Hematopoietic multipotent progenitor cell treated with erythropoietin and hydrocortisone succinate and interleukin-3 and kit ligand, for 17 days (in vitro differentiated cells): Measurements from ENCODE around the gene COL4A2.
"Not testable (repeated sequence)": the region's sequence is repeated elsewhere in the genome, so short reads cannot be mapped to it uniquely, and the experiment has no call there.

Experiments used
- DNase-seq: peaks from one replicate; pipeline ENCODE4 v3.0.0-alpha.2; 2015; ENCODE audit warnings: low spot score

COL4A2 gene

GRCh38 chr13:110379905-110380341 is 72.8 kb downstream of the COL4A2 start:
- DNase-seq, result no peak

DNA sequence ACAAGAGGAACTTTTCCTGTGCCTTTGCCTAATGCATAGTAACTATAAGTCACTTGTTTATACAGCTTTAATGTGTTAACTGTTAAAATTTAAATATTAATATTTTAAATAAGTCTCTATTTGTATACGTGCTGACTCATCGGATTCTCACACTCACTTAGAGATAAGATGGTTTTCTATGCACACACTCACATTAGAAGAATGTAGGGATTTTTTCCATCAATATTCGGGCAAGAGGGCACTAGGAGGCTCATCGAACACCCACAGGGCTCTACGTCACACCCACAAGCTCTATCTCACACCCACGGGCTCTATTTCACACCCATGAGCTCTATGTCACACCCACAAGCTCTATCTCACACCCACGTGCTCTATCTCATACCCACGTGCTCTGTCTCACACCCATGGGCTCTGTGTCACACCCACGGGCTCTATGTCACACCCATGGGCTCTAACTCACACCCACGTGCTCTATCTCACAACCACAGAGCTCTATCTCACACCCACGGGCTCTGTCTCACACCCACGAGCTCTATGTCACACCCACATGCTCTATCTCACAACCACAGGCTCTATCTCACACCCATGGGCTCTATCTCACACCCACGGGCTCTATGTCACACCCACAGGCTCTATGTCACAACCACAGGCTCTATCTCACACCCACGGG is 73.4 kb downstream of the COL4A2 start:
- DNase-seq, result no peak

DNA sequence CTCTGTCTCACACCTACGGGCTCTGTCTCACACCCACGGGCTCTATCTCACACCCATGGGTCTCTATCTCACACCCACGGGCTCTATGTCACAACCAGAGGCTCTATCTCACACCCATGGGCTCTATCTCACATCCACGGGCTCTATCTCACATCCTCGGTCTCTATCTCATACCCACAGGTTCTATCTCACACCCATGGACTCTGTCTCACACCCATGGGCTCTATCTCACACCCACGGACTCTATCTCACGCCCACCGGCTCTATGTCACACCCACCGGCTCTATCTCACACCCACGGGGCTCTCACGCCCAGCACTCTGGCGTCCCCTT is 73.9 kb downstream of the COL4A2 start:
- no peak for DNase-seq

DNA sequence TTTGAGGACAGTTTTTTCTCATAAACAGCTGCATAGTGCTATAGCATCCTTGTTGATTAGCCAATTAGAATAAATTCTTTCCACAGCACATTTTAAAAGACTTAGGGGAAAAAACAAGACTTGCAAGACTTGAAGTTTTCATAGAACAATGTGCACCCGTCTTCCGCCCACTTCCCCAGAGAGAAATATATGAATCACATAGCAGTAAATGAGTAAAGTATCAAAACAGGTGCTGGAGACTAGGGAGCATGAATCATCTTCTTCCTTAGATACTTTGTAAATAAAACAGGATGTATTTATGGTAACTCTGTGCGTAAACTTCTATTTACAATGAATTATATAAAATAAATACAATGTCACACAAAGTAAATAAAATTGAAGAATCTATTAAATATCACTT is 75.1 kb downstream of the COL4A2 start:
- no peak for DNase-seq

GRCh38 chr13:110382830-110383229 is 75.7 kb downstream of the COL4A2 start:
- no peak for DNase-seq

DNA sequence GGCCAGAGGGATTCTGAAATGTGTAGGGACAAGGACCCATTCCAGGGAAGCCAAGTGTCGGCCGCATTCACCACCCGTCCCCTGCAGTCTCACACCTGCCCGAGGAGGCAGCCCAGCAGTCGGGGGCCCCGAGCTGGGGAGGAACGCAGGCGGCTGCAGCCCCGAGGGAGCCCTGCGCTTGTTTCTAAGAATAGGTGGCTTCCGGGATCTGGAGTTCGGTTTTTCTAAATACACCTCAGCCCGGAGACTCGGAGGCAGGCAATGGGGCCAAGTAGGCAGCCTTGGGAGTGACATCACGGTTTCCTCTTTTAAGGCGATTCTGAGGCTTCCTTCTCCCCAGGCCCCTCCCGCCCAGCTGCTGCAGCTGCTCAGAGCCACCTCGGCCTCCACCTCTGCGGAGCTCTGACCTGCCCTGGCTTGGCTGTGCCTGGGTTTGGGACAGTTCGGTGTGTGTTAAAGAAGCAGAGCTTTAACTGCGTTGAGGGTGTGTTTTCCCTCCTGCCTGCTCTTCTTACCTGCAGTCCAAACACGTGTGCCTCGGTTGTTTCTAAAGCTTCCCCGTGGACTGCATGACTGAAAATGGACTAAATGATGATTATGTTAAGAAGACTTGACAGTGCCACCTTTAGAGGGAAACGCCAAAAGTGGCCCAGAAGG is 80.5 kb downstream of the COL4A2 start:
- DNase-seq, result no peak

GRCh38 chr13:110388108-110388943 is 81.2 kb downstream of the COL4A2 start:
- DNase-seq, result no peak

DNA sequence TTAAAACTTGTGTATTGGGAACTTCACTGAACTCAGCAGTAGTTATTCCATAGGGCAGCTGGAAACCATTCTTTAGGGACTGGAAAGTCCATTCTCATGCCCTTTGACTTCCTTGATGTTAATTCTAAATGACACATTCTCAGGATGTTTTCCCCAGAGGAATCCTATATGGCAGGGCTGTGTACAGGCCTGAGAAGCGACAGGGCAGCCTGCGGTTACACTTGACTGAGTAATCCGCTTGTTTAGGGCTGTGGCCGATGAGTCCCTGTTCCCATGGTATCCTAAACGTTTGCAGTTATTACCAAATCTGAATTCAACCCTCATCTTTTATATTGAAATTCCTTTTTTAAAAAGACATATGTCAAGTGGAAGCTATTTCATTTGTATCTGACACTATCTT is 83.5 kb downstream of the COL4A2 start:
- DNase-seq, result no peak

DNA sequence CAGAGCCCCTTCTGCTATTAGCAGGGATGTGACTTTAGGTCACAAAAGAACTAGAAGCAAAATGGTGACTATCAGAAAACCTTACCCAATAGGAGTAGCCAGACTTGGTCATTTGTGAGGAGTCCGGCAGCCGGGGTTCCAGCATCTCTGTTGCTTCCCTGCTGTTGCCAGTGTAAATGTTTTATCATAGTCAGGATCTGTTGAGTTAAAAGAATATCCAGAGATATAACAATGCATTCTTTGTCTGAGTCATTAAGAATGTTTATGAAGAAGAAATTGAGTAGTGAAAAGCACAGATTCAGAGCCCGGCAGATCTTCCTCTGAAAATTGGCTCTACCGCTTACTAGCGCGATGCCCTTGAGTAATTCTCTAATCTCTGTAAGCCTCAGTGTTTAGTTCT is 84.2 kb downstream of the COL4A2 start:
- no peak for DNase-seq

- DNase-seq, result no peak
Measured at GRCh38 chr13:110392510-110393240, 85.6 kb downstream of the COL4A2 start.

DNA sequence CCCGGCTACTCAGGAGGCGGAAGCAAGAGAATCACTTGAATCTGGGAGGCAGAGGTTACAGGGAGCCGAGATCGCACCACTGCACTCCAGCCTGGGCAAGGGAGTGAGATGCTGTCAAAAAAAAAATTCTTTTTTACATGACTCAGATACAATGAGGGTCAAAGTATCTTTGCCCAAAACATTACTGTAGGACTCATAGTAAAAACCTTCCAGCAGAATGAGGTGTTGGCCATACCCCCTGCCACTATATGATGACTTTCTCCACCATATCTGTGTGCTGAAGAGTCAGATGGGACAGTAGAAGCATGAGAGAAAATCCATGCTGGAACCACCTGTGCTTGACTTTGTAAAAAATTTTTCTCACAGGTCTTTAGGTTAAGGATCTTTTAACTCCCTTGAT is 86.7 kb downstream of the COL4A2 start:
- DNase-seq, result no peak

GRCh38 chr13:110394371-110394841 is 87.3 kb downstream of the COL4A2 start:
- DNase-seq, result no peak

DNA sequence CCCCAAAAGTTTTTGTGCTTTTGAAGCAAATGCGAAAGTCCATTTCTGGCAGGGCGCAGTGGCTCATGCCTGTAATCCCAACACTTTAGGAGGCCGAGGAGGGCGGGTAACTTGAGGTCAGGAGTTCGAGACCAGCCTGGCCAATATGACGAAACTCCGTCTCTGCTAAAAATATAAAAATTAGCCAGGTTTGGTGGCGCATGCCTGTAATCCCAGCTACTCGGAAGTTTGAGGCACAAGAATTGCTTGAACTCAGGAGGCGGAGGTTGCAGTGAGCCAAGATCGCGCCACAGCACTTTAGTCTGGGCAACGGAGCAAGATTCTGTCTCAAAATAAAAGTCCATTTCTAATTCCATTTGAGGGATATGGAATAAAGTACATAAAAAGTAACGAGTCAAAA is 88.5 kb downstream of the COL4A2 start:
- DNase-seq, result not testable (repeated sequence)

GRCh38 chr13:110396476-110396875 is 89.4 kb downstream of the COL4A2 start:
- no peak for DNase-seq

DNA sequence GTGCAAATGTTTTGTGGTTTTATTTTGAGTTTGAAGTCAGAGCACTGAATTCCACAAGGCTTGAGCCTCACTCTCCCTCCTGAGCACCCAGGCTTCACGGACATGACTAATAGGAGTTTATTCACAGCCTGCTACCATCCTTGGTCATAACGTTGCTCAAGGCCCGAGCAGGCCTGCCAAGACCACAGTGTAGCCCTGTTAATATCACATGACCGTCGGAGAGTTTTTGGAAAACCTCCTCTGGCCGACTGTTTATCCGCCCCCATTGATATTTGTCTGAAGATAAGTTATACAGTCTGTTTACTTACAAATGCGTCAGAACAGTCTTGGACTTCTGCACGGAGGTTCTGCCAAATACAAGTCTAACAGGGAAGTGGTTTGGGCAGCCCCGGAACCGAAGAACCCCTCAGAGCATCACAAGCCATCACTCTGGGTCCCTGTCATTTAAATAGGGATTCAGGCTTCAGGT is 89.9 kb downstream of the COL4A2 start:
- no peak for DNase-seq

DNA sequence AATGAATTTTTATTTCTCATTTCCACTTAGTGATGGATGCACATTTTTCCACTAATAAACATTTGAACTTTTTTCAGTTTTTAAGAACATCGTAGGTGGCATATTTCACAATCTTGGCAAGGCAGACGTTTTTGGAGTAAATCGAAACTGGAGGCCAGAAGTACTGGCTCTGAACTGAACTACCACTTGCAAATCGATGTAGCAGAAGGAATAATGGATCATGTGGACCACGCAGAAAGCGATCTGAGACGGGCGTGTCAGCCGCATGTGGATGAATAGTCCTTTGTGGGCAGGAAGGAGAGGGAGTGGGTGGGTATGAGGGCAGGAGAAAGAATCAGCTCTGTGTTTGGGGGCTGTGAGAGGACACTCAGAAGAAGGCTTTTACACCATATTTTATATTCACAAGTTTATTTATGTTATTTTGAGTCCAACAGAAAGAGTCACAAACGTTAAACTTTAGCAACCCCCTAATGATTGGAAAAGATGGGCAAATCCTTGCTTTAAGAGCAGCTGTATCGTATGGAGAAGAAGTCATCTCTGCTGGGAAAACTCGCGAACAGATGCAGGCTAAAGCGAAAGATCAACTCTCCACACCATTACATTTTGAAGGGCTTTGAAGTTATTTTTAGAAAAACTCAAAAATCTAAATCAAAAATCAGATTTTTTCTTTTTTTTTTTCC is 90.5 kb downstream of the COL4A2 start:
- DNase-seq, result no peak

- no peak for DNase-seq
Measured at GRCh38 chr13:110398564-110399507, 91.8 kb downstream of the COL4A2 start.

GRCh38 chr13:110399801-110400200 is 92.7 kb downstream of the COL4A2 start:
- DNase-seq, result no peak

GRCh38 chr13:110400786-110401533 is 93.9 kb downstream of the COL4A2 start:
- no peak for DNase-seq
